DMS53 treated with DMSO at 0.1 percent for 48 hours (cell line): ENCODE results near the gene SUPT3H.
"Not testable (repeated sequence)": the region's sequence is repeated elsewhere in the genome, so short reads cannot be mapped to it uniquely, and the experiment has no call there.

Source experiments
- DNase-seq: peaks from one replicate; lab custom pipeline; 2025; ENCODE audit not compliant: unreplicated experiment; lab: John Stamatoyannopoulos, UW

The SUPT3H gene

DNA sequence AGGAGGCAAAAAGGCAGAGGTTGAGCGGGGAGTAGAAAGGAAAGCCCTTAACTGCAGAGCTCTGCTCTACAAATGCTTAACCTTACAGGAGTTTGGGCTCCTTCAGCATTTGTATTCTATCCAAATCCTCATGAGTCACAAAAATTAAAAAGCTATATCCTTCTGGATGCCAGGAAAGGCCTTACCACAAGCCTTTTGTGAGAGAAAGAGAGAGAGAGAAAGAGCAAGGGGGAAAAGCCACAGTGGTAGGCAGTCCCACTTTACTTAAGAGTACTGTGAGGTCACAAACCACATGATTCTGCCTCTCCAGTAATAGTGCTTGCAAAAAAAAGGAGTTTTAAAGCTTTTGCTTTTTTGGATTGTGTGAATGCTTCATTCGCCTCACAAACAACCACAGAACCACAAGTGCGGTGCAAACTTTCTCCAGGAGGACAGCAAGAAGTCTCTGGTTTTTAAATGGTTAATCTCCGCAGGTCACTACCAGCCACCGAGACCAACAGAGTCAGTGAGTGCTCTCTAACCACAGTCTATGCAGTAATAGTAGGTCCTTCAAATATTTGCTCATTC, 49.7 kb downstream of the SUPT3H start, which contains the start of gene RUNX2:
TSS of gene RUNX2 (plus strand) at position 375 of the 567 bp plus-strand sequence. CDS start 397 bp downstream, outside the sequence.
- DNase-seq = no peak

DNA sequence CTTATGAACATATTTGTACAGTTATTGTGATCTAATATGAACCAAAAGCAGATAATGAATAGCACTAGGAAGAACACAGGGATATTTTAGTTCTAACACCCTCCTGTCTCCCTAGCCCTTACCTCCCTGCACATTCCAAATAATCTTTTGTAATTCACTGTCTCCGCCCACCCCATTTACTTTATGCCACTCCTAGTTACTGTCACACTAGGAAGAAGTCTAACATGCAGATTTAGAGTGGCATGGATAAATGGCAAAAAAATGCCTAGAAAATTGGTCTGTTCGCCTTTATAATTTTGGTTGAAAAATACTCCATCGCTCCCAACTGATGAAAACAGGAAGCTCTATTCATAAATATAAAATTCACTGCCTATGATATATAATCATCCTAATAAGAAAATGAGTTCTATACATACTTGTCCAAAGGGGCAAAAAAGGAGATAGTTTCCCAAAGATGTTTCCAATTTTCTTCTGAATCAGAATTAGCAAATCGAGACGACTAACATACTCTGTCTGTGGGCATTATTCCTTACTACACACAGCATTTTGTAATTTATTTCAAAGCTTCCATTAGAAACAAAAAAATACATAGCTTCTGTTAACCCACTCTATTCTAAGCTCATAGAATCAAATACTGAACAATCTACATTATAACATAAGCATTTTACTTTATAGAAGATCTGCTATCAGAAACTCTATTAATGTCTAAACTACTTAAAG, 50.9 kb downstream of the SUPT3H start:
- DNase-seq = no peak

DNA sequence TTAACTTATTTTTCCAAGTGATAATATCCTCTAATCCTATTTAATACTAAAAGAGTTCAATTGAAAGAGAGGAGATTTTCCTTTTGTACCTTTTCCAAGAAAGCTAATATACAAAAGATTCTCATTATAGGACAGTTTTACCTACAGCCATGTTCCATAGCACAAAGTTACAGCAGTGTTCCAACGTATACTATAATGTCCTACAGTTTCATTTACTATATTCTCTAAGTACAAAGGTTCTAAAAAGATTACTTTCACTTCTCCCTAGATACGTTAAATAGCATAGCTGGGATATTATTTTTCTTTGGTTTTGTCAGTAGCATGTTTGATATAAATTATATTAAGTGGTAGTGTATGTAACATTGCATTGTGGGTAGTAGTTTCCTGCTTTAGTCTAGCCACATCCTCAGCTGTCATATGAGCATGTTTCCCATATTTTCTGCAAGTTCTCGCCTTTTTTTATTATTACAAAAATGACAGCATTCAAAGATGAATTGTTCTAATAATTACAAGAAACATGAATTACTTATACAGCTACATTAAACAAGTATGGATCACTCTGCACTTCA, 54.0 kb downstream of the SUPT3H start:
- DNase-seq = no peak

DNA sequence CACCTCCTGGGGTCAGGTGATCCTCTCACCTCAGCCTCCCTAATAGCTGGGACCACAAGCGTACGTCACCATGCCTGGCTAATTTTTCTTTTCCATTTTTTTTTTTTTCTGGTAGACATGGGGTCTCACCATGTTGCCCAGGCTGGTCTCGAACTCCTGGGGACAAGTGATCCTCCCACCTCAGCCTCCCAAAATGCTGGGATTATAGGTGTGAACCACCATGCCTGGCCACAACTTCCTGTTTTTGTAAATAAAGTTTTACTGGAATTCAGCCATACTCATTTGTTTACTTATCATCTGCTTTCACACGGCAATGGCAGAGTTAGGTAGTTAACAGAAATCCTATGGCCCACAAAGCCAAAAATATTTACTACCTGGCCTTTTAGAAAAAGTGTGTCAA, 57.4 kb downstream of the SUPT3H start:
- DNase-seq = no peak

DNA sequence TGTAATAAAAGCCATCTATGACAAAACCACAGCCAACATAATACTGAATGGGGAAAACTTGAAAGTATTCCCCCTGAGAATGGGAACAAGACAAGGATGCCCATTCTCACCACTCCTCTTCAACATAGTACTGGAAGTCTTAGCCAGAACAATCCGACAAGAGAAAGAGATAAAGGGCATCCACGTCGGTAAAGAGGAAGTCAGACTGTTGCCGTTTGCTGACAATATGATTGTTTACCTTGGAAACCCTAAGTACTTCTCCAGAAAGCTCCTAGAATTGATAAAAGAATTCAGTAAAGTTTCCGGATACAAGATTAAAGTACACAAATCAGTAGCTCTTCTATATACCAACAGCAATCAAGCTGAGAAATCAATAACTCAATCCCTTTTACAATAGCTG, 63.6 kb downstream of the SUPT3H start:
- no peak for DNase-seq

DNA sequence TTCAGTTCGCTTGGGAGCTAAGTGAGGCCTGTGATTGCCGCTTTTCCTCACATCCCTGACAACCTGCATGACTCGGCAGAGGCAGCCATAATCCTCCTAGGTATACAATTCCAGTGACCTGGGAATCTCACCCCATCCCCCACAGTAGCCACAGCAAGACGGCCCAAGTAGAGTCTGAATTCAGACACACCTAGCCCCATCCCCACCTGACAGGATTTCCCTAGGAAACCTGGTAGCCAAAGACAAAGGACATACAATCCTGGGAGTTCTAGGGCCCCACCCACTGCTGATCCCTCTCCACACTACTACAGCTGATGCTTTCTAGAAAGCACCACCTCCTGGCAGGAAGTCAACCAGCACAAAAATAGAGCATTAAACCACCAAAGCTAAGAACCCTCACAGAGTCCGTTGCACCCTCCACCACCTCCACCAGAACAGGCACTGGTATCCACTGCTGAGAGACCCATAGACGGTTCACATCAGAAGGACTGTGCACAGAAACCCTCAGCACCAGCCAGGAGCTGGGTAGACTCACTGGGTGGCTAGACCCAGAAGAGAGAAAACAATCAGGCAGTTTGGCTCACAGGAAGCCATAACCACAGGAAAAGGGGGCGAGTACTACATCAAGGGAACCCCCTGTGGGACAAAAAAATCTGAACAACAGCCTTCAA, 67.5 kb downstream of the SUPT3H start:
- no peak for DNase-seq

DNA sequence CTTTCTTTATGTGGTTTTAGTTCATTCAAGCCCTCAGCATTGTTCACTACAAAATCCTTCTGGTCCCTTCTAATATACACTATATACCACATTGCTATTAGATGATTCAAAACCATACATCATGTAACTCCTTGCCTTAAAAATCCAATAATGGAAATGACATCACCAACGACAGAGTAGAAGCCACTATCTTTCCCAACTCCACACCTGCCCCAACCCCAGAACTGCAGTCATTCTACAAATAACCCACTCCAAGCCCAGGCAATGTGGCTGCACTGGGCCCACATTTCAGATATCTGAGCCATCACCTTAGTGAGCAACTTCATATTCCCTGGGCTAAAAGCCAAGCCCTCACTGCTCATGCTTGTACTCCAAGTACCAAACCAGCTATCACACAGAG, 72.2 kb downstream of the SUPT3H start:
- DNase-seq = no peak

DNA sequence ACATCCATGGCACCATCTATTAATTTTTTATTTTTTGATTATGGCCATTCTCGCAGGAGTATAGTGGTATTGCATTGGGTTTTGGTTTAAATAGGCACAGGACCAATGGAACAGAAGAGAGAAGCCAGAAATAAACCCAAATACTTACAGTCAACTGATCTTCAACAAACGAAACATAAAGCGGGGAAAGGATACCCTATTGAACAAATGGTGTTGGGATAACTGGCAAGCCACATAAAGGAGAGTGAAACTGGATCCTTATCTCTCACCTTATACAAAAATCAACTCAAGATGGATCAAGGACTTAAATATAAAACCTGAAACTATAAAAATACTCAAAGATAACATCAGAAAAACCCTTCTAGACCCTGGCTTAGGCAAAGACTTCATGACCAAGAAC, 74.9 kb downstream of the SUPT3H start:
- DNase-seq = no peak

DNA sequence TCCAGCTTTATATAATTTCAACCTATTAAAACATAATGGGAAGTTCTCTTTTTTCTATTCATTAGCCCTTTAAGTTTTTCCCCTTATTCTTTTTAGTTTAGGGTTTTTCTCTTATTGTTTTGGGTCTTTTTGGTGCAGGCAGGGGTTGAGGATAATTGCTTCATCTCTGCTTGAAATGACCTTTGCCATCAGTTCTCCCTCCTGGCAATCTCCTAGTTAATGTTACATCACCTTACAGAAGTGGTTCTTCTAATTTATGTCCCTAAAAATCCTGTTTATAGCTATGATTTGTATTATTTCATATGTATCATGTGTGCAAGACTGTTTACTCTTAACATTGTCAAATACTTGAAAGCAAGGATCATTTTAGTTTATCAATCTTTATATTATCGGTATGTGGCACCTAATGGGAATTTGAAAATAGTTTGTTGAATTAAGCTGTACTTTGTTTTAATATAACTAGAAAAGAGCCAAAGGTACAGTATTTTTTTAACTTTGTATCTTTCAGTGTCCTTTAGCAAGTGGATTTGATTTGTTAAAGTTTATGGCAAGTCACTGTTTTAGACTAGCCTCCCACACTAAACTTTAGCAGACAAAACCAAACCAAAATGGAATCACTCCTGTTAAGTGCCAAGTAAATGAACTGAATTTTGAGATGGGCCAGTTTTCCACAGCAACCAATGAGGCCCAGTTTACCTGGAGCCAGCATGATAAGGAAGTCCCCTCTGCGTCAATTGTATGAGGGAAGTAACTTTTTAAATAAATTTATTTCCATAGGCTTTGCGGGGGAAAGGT, 76.2 kb downstream of the SUPT3H start:
- no peak for DNase-seq

DNA sequence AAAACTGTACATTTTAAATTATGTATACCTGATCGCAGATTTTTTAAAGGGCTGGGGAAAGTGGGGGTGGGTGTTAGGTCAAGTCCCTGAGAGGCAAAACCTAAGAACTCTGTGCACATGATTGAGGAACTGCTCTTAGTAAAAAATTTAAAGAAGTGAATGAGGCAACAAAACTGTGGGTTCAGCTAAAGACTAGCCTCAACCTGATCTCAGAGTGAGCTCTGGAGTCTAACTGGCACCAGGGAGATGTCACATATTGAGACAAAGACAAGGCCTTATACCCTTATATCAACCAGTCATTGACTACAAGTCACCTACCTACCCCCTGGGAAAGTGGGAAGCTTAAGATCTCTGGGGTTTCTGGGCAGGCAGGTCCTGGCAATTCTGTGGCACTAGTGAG, 77.0 kb downstream of the SUPT3H start:
- DNase-seq = no peak

DNA sequence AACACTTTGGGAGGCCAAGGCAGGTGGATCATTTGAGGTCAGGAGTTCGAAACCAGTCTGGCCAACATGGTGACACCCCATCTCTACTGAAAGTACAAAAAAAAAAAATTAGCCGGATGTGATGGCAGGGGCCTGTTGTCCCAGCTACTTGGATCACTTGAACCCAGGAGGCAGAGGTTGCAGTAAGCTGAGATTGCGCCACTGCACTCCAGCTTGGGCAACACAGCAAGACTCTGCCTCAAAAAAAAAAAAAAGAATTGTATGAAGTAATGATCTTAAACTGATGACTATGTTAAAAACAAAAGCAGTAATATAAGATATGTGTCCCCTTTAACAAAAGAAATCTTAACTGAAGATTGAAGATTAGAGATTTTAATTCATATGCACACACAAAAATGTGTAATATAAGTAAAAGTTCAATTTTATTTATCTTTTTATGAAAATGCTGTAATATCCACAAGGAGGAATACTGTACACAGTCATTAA, 78.6 kb downstream of the SUPT3H start:
- DNase-seq = no peak

DNA sequence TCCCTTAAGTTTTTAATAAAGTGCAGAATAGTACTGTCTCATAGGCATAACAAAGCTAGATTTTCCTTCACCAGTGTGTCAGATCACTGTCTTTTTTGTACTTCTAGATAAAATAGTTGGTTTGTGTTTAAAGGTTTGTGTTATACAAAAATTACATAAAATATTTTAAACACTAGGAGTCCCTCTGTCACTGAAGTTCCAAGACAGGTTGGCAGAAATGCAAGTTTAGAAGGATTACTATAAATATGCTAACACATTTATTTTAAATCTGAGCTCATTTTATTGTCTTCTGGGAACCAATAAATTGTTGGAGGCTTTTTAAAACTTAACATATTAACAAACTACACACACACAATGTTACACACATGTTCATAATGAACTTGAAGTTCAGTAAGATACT, 80.4 kb downstream of the SUPT3H start:
- DNase-seq = no peak

DNA sequence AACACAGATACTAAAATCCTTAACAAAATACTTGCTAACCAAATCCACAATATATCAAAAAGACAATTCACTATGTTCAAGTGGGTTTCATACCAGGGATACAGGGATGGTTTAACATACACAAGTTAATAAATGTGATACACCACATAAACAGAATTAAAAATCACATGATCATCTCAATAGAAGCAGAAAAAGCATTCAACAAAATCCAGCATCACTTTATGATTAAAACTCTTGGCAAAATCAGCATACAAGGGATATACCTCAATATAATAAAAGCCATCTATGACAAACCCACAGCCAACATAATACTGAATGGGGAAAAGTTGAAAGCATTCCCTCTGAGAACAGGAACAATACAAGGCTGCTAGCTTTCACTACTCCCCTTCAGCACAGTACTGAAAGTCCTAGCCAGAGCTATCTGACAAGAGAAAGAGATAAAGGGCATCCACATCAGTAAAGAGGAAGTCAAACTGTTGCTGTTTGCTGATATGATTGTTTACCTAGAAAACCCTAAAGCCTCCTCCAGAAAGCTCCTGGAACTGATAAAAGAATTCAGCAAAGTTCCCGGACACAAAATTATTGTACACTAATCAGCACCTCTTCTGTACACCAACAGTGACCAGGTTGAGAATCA, 83.6 kb downstream of the SUPT3H start:
- not testable (repeated sequence) for DNase-seq

DNA sequence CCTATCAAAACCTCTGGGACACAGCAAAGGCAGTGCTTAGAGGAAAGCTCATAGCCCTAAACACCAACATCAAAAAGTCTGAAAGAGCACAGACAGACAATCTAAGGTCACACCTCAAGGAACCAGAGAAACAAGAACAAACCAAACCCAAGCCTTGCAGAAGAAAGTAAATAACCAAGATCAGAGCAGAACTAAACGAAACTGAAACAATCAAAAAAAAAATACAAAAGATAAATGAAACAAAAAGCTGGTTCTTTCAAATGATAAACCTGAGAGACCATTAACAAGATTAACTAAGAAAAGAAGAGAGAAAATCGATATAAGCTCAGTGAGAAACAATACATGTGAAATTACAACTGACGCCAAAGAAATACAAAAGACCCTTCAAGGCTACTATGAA, 84.4 kb downstream of the SUPT3H start:
- DNase-seq = no peak

DNA sequence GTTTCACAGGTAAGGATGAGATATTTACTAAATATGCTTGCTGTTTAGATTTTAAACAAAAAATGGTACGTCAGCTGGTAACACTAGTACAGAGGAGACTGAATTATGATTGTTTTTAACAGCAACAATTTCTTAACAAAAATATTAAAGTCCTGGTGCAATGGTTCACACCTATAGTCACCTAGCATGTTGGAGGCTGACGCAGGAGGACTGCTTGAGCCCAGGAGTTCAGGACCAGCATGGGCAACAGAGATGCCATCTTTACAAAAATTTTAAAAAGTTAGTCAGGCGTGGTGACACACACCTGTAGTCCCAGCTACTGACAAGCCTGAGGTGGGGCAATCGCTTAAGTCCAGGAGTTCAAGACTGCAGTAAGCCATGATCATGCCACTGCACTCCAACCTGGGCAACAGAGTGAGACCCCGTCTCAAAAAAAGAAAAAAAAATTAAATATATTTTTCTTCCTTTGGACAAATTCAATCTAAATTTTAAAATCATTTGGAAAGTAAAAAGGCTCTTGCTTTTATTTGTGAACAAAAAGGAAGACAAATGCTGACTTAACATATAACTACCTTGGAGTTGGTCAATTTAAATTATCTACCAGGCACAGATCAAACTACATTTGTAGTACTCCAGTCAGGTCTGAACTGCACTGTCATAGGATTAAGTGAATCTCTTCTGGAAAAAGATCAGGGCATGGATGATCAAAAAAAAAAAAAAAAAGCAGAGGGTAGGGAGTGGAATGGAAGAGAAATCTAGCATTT, 87.8 kb downstream of the SUPT3H start:
- DNase-seq = no peak

DNA sequence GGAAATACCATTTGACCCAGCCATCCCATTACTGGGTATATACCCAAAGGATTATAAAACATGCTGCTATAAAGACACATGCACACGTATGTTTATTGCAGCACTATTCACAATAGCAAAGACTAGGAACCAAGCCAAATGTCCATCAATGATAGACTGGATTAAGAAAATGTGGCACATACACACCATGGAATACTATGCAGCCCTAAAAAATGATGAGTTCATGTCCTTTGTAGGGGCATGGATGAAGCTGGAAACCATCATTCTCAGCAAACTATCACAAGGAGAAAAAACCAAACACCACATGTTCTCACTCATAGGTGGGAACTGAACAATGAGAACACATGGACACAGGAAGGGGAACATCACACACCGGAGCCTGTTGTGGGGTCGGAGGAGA, 91.0 kb downstream of the SUPT3H start:
- not testable (repeated sequence) for DNase-seq

DNA sequence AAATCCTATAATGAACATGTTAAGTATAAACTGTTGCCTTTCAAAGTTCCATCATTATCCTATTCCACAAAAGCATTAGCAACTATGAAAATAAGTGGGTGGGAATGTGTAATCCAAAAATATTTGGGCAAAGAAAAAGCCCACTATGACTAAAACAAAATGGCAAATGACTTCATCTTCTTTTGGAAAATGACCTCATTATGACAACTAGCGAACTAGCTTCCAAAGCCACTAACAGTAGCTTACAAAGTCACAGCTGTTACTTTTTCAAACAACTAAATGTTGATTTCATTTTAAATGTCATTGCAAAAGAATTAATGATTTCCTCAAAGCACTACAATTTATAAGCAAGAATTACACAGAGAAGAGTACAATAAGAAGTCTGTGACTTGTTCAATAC, 99.4 kb downstream of the SUPT3H start:
- DNase-seq = no peak

DNA sequence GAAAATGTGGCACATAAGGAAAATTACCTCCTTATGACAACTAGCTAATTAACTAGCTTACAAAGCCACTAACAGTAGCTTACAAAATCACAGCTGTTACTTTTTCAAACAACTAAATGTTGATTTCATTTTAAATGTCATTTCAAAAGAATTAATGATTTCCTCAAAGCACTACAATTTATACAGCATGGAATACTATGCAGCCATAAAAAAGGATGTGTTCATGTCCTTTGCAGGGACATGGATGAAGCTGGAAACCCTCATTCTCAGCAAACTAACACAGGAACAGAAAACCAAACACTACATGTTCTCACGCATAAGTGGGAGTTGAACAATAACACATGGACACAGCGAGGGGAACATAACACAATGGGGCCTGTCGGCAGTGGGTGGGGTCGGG, 100.0 kb downstream of the SUPT3H start:
- not testable (repeated sequence) for DNase-seq

DNA sequence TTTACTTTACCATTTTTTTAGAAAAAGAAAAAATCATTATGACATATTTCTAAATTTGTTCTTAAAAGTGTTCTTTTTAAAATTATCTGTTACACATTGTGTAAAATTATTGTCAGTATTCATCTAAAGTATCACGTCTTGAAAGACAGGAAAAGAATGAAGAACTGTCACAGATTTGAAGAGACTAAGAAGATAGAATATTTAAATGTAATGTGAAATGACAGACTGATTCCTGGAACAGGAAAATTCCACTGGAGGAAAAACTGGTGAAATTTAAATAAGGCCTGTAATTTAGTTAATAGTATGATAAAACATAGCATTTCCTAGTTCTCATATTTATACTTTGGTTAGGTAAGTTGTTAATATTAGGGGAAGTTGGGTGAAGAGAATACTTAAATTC, 102.4 kb downstream of the SUPT3H start:
- DNase-seq = no peak

DNA sequence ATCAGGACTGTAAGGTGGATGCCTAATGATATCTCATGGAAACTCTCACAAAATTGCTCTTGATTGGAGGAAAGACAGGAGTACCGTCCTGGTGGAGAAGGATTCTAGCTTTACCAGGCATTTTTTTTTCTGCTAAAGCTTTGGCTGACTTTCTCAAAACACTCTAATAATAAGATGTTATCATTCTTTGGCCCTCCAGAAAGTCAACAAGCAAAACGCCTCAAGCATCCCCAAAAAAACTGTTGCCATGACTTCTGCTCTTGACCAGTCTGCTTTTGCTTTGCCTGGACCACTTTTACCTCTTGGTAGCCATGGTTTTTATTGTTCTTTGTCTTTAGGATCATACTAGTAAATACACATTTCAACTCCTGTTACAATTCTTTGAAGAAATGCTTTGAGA, 105.1 kb downstream of the SUPT3H start:
- DNase-seq = no peak
